ENCODE data around the gene RBMS1. TPM values are rescaled to one million over a fixed set of nuclear protein-coding genes. Genes with fewer than 3 reads are reported as not detected.

RBMS1 gene, protein sequence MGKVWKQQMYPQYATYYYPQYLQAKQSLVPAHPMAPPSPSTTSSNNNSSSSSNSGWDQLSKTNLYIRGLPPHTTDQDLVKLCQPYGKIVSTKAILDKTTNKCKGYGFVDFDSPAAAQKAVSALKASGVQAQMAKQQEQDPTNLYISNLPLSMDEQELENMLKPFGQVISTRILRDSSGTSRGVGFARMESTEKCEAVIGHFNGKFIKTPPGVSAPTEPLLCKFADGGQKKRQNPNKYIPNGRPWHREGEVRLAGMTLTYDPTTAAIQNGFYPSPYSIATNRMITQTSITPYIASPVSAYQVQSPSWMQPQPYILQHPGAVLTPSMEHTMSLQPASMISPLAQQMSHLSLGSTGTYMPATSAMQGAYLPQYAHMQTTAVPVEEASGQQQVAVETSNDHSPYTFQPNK
- total RNA-seq (2022) = 91.9 and 92.2 TPM in 2 replicates
- Bru-seq, nascent RNA = percentile 90 among the genes with signal in this experiment
- BruChase-seq, experiment 1, labeled RNA remaining after a 2-hour chase = percentile 78 among the genes with signal in this experiment
- BruChase-seq, experiment 2, labeled RNA remaining after a 6-hour chase = percentile 79 among the genes with signal in this experiment
- long read RNA-seq, full-length matches to known transcripts = 52 of 188 reads
- long read RNA-seq, partial matches to known transcripts = 7 of 188 reads
- long read RNA-seq, other reads (novel, unspliced or antisense) = 129 of 188 reads

GRCh38 chr2:160493227-160494028 is at the start of gene RBMS1:
Gene RBMS1, minus strand, starts transcription at chr2:160493807. Its CDS starts 444 bp downstream, at chr2:160493363.
- peak within 1 kb of the TSS; percentile 94 for H3K4me3 ChIP-seq (ENCODE audit: low read depth, low read length)
- no peaks in the 10 kb centered on the region for H3K9me3 ChIP-seq
- H3K9me3 Mint-ChIP-seq (ENCODE audit: unreplicated experiment) = no peaks in the 10 kb centered on the region
- H3K27ac Mint-ChIP-seq (ENCODE audit: unreplicated experiment) = peak within 1 kb of the TSS; percentile 64
- H3K36me3 Mint-ChIP-seq (ENCODE audit: insufficient read depth, unreplicated experiment) = peaks cover 6% of the 10 kb centered on the region
- no peaks in the 10 kb centered on the region for H3K27me3 ChIP-seq (replicated peaks; ENCODE audit: control insufficient read depth, insufficient read depth, low read length)
- CTCF ChIA-PET = no interaction called here
- H3K36me3 ChIP-seq (ENCODE audit: control insufficient read depth, insufficient read depth, low read length) = no peaks in the 10 kb centered on the region
- H3K4me3 Mint-ChIP-seq (ENCODE audit: unreplicated experiment) = peak within 1 kb of the TSS; percentile 91
- TF ChIP-seq, protein P1, sequence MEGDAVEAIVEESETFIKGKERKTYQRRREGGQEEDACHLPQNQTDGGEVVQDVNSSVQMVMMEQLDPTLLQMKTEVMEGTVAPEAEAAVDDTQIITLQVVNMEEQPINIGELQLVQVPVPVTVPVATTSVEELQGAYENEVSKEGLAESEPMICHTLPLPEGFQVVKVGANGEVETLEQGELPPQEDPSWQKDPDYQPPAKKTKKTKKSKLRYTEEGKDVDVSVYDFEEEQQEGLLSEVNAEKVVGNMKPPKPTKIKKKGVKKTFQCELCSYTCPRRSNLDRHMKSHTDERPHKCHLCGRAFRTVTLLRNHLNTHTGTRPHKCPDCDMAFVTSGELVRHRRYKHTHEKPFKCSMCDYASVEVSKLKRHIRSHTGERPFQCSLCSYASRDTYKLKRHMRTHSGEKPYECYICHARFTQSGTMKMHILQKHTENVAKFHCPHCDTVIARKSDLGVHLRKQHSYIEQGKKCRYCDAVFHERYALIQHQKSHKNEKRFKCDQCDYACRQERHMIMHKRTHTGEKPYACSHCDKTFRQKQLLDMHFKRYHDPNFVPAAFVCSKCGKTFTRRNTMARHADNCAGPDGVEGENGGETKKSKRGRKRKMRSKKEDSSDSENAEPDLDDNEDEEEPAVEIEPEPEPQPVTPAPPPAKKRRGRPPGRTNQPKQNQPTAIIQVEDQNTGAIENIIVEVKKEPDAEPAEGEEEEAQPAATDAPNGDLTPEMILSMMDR (IDR thresholded peaks at IDR 0.05; ENCODE audit: insufficient read depth in 1 of 2, low read depth in 1 of 2, low read length in 1 of 2, severe bottlenecking in 1 of 2, unreplicated experiment in 1 of 2) = no peak
- peak; percentile 57 to 68 for DNase-seq
- peaks cover 3% of the 10 kb centered on the region for H3K27me3 Mint-ChIP-seq (ENCODE audit: insufficient read depth, unreplicated experiment)
- POLR2A ChIA-PET = no interaction called here
- BruUV-seq (replicated peaks) = no TSS peak
- peaks cover 12% of the 10 kb centered on the region for H3K4me1 ChIP-seq
- intact Hi-C loops (cut with micrococcal nuclease; ENCODE audit: unreplicated experiment) = loop anchor here (2.0 kb wide), 3 partner anchors 65 to 237 kb away; no protein-coding TSS in a partner anchor
- H3K4me1 Mint-ChIP-seq (ENCODE audit: low read depth, unreplicated experiment) = peaks cover 10% of the 10 kb centered on the region

DNA sequence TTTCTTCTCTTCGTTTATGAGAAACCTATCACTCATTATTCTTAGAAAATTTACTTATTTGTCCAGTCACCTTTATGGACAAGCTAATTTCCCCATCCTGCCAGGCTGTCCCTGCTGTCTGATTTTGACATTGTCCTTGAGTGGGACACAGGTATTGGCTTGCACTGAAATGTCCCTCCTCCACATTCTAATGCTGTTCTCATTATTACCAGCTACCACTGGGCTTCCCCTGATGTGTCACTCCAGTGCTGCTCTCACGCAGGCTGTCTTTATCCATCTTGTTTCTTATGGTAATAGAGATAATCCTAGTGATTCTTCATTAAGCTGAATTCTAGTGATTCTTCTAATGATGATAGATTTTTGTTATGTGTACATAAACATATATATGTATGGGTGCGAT is 48.1 kb upstream of the RBMS1 start:
- ChIA-PET CTCF (no interaction called here), POLR2A (no interaction called here)
- Histone ChIP-seq H3K9me3 (no peaks in the 10 kb centered on the region), H3K4me3 (ENCODE audit: low read depth, low read length) (no peak overlapping the region), H3K4me1 (0 out of 2 replicates have a peak, but pooled peaks cover 4% of the 10 kb centered on the region), H3K27me3 (replicated peaks; ENCODE audit: control insufficient read depth, insufficient read depth, low read length) (no peaks in the 10 kb centered on the region), H3K36me3 (ENCODE audit: control insufficient read depth, insufficient read depth, low read length) (no peaks in the 10 kb centered on the region)
- H3K4me1 Mint-ChIP-seq (ENCODE audit: low read depth, unreplicated experiment) = peaks cover 7% of the 10 kb centered on the region
- no peak overlapping the region for H3K4me3 Mint-ChIP-seq (ENCODE audit: unreplicated experiment)
- no TSS peak for BruUV-seq (replicated peaks)
- H3K36me3 Mint-ChIP-seq (ENCODE audit: insufficient read depth, unreplicated experiment) = no peaks in the 10 kb centered on the region
- no peak for DNase-seq
- H3K27ac Mint-ChIP-seq (ENCODE audit: unreplicated experiment) = no peak overlapping the region
- no peaks in the 10 kb centered on the region for H3K27me3 Mint-ChIP-seq (ENCODE audit: insufficient read depth, unreplicated experiment)
- no peaks in the 10 kb centered on the region for H3K9me3 Mint-ChIP-seq (ENCODE audit: unreplicated experiment)
- TF ChIP-seq, protein P1 (IDR thresholded peaks at IDR 0.05; ENCODE audit: insufficient read depth in 1 of 2, low read depth in 1 of 2, low read length in 1 of 2, severe bottlenecking in 1 of 2, unreplicated experiment in 1 of 2) = no peak
- intact Hi-C loops (cut with micrococcal nuclease; ENCODE audit: unreplicated experiment) = no loop called here
